Endothelial cell of umbilical vein (primary cell): ENCODE data around the gene UBE2S. TPM values are rescaled to one million over a fixed set of nuclear protein-coding genes. Genes with fewer than 3 reads are reported as not detected.
"Not testable (repeated sequence)": the region's sequence is repeated elsewhere in the genome, so short reads cannot be mapped to it uniquely, and the experiment has no call there.

Experiments used
- BruUV-seq: library from RNA; stranded (reverse); fragments of 400-500 nt; replicated peaks from 2 replicates; lab custom pipeline; 2021; lab: Mats Ljungman, UMichigan
- CTCF ChIA-PET: fragments of 300-600, 350-600 bp; sonication (Branson Sonifier 250); formaldehyde crosslinking; loops from one replicate; lab custom pipeline; 2021; ENCODE audit warnings: antibody characterized with exemption, inconsistent platforms; lab: Charles Lee
- POLR2A ChIA-PET: fragments of 300-600, 350-600 bp; sonication (Branson Sonifier 250); formaldehyde crosslinking; loops from one replicate; lab custom pipeline; 2021; ENCODE audit warnings: antibody characterized with exemption, inconsistent platforms; lab: Charles Lee
- DNase-seq: peaks from one replicate; pipeline ENCODE4 v3.0.0-alpha.2; 2011; ENCODE audit warnings: low read depth, low spot score
- FAIRE-seq: peaks from 2 replicates; lab custom pipeline; 2011; peaks lifted over from hg19 to GRCh38; lab: Jason Lieb, UNC
- H2AFZ ChIP-seq: 2 replicates; pipeline ENCODE4 v1.6.0; 2012; ENCODE audit warnings: low read depth, low read length, control low read depth, inconsistent platforms
- H3K27ac ChIP-seq: 2 replicates; pipeline ENCODE4 v1.5.1; 2011; ENCODE audit warnings: low read depth, mild to moderate bottlenecking, control low read depth, low read length, moderate library complexity; ENCODE audit not compliant: insufficient read depth
- H3K27me3 ChIP-seq, 2 experiments: 2 replicates each; pipeline versions ENCODE4 v1.6.0 to v1.6.1; 2011; ENCODE audit warnings: low read length in 2 of 2, mixed read lengths in 1 of 2; ENCODE audit not compliant: control insufficient read depth in 2 of 2, insufficient read depth in 2 of 2
- H3K36me3 ChIP-seq, 2 experiments: 2 replicates in 1 of 2; 3 replicates in 1 of 2; pipeline ENCODE4 v1.5.1; 2011; ENCODE audit warnings: low read length in 2 of 2, mild to moderate bottlenecking in 1 of 2, moderate library complexity in 1 of 2; ENCODE audit not compliant: control insufficient read depth in 2 of 2, insufficient read depth in 2 of 2; ENCODE audit errors: extremely low read depth in 1 of 2
- H3K4me1 ChIP-seq: 3 replicates; pipeline ENCODE4 v1.5.1; 2011; ENCODE audit warnings: mild to moderate bottlenecking, low read length; ENCODE audit not compliant: control insufficient read depth, insufficient read depth; ENCODE audit errors: extremely low read depth
- H3K4me2 ChIP-seq: 2 replicates; pipeline ENCODE4 v1.6.1; 2011; ENCODE audit warnings: low read length, control low read depth, mixed read lengths; ENCODE audit not compliant: insufficient read depth
- H3K4me3 ChIP-seq, 3 experiments: fragments of 200-600 bp in 1 of 3; sonication (generic), shearing (Covaris generic) in 1 of 3; replicated peaks in 1 of 3; 2 replicates each; pipeline ENCODE4 v1.5.1; 2011 to 2016; ENCODE audit warnings: control low read depth in 3 of 3, low read length in 3 of 3, mild to moderate bottlenecking in 2 of 3, inconsistent platforms in 1 of 3, low read depth in 1 of 3, moderate library complexity in 1 of 3; ENCODE audit not compliant: insufficient read depth in 1 of 3
- H3K79me2 ChIP-seq: 2 replicates; pipeline ENCODE4 v1.6.0; 2012; ENCODE audit warnings: low read length, inconsistent platforms; ENCODE audit not compliant: control insufficient read depth, insufficient read depth
- H3K9ac ChIP-seq: replicated peaks from 2 replicates; pipeline ENCODE3; 2011; ENCODE audit warnings: low read length, control low read depth; ENCODE audit not compliant: insufficient read depth; ENCODE audit errors: extremely low read depth
- H3K9me1 ChIP-seq: replicated peaks from 3 replicates; pipeline ENCODE4 v1.6.0; 2011; ENCODE audit warnings: mild to moderate bottlenecking, low read length; ENCODE audit not compliant: control insufficient read depth, insufficient read depth; ENCODE audit errors: extremely low read depth
- H3K9me3 ChIP-seq: replicated peaks from 2 replicates; pipeline ENCODE4 v1.5.1; 2012; ENCODE audit warnings: low read length, inconsistent platforms; ENCODE audit not compliant: control insufficient read depth, insufficient read depth
- H4K20me1 ChIP-seq: replicated peaks from 2 replicates; pipeline ENCODE3; 2011; ENCODE audit warnings: mild to moderate bottlenecking, low read length; ENCODE audit not compliant: control insufficient read depth, insufficient read depth; ENCODE audit errors: extremely low read depth
- CTCF ChIP-seq, 2 donors: IDR thresholded peaks; 1 replicate in 1 of 2; 2 replicates in 1 of 2; pipeline ENCODE4 v1.5.1; 2011; ENCODE audit warnings: low read length in 2 of 2, mild to moderate bottlenecking in 2 of 2, moderate library complexity in 2 of 2, control low read depth in 1 of 2, inconsistent platforms in 1 of 2, low read depth in 1 of 2; ENCODE audit not compliant: insufficient read depth in 1 of 2; ENCODE audit errors: extremely low read depth in 1 of 2
- EZH2 ChIP-seq: IDR thresholded peaks from 2 replicates; pipeline ENCODE4 v1.6.1; 2012; ENCODE audit warnings: borderline replicate concordance, low read depth, mild to moderate bottlenecking, moderate library complexity, low read length, inconsistent platforms; ENCODE audit not compliant: severe bottlenecking
- FOS ChIP-seq: IDR thresholded peaks from 2 replicates; pipeline ENCODE4 v1.6.1; 2011; ENCODE audit warnings: mild to moderate bottlenecking, low read length, moderate library complexity, borderline replicate concordance; ENCODE audit not compliant: insufficient read depth
- GATA2 ChIP-seq: IDR thresholded peaks from 2 replicates; pipeline ENCODE4 v1.7.0; 2011; ENCODE audit warnings: low read depth, mild to moderate bottlenecking, moderate library complexity, mixed read lengths, low read length; ENCODE audit not compliant: insufficient read length, insufficient read depth
- JUN ChIP-seq: IDR thresholded peaks from 2 replicates; pipeline ENCODE4 v1.6.1; 2011; ENCODE audit warnings: borderline replicate concordance, low read depth; ENCODE audit not compliant: insufficient read length, insufficient read depth
- MYC ChIP-seq: IDR thresholded peaks from one replicate; pipeline ENCODE4 v1.6.1; 2011; ENCODE audit warnings: mild to moderate bottlenecking, low read depth, low read length
- POLR2A ChIP-seq: IDR thresholded peaks from 2 replicates; pipeline ENCODE4 v1.6.1; 2012; ENCODE audit warnings: low read depth, mild to moderate bottlenecking, control low read depth, low read length
- POLR2AphosphoS5 ChIP-seq: IDR thresholded peaks from 2 replicates; pipeline ENCODE4 v1.6.1; 2012; ENCODE audit warnings: low read depth, mild to moderate bottlenecking, control low read depth, low read length, moderate library complexity; ENCODE audit not compliant: insufficient read depth
- dilution Hi-C: fragments of 300-500 bp; cut with MboI; formaldehyde crosslinking; loops from one replicate; pipeline ENCODE4 v1.15.0; 2019; ENCODE audit warnings: low sequenced_read_pairs; ENCODE audit not compliant: extremely low pct_ligation_motif_present
- intact Hi-C: fragments of 100-400 bp; cut with micrococcal nuclease; formaldehyde crosslinking; loops from one replicate; pipeline ENCODE4 v1.10.0; 2022
- polyA plus RNA-seq, 4 experiments: library from polyadenylated mRNA; depleted of rRNA in 3 of 4; stranded (reverse) in 3 of 4; unstranded in 1 of 4; fragments of >200 nt; gene quantifications; 2 replicates each; pipeline versions ENCODE4 v1.2.1 to v1.2.3, GENCODE V29; 2011 to 2012; ENCODE audit warnings: missing spikeins in 1 of 4
- total RNA-seq: library from RNA; stranded (reverse); gene quantifications from 2 replicates; pipeline ENCODE4 v1.2.3, GENCODE V29; 2021
- TF ChIP-seq, protein P1 (sequence below): IDR thresholded peaks from 2 replicates; pipeline ENCODE4 v1.6.1; 2011; ENCODE audit not compliant: insufficient read depth, insufficient read length

The UBE2S gene
- total and polyA plus RNA-seq, 2 donors (not counting 3 experiments of a cell fraction or from before 2014, with no cell fraction given): 183 to 257 TPM

- H3K79me2 ChIP-seq: no peaks in the 10 kb centered on the region
- CTCF ChIA-PET: interaction anchor here (0.8 kb wide), 1 partner anchor 55 kb away, joined by 3 read pairs; no protein-coding TSS in a partner anchor
- H3K4me2 ChIP-seq: no peak overlapping the region
- no peaks in the 10 kb centered on the region for H4K20me1 ChIP-seq
- no peak overlapping the region for H2AFZ ChIP-seq
- FAIRE-seq (no peak), DNase-seq (no peak)
- H3K9ac ChIP-seq: no peak overlapping the region
- H3K27me3 ChIP-seq: peaks cover 27% of the 10 kb centered on the region in 2 experiments
- H3K9me1 ChIP-seq: no peaks in the 10 kb centered on the region
- H3K4me3 ChIP-seq: no peak overlapping the region
- no peaks in the 10 kb centered on the region for H3K36me3 ChIP-seq
- no peaks in the 10 kb centered on the region for H3K9me3 ChIP-seq
- POLR2A ChIA-PET: no interaction called here
- no peak overlapping the region for H3K27ac ChIP-seq
- no peaks in the 10 kb centered on the region for H3K4me1 ChIP-seq
- intact Hi-C loops (no loop called here), dilution Hi-C loops (no loop called here)
- no TSS peak for BruUV-seq
- TF ChIP-seq GATA2 (no peak), MYC (no peak), POLR2A (no peak), POLR2AphosphoS5 (no peak), JUN (no peak), FOS (no peak), EZH2 (no peak), CTCF (IDR thresholded peaks at IDR 0.05; ENCODE audit: extremely low read depth in 1 of 2, insufficient read depth in 1 of 2, low read depth in 1 of 2, low read length in 2 of 2) (no peak)
- TF ChIP-seq, protein P1, sequence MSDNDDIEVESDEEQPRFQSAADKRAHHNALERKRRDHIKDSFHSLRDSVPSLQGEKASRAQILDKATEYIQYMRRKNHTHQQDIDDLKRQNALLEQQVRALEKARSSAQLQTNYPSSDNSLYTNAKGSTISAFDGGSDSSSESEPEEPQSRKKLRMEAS: no peak
These were observed 41.9 kb upstream of the UBE2S start for GRCh38 chr19:55449469-55449868.

GRCh38 chr19:55448175-55448490, 40.5 kb upstream of the UBE2S start:
- H3K4me3 ChIP-seq, H3K36me3 ChIP-seq, H3K4me2 ChIP-seq, H3K79me2 ChIP-seq, H3K9me1 ChIP-seq, H3K27ac ChIP-seq, H3K9me3 ChIP-seq, CTCF ChIA-PET, FAIRE-seq, intact Hi-C loops, POLR2A ChIA-PET, H4K20me1 ChIP-seq, H2AFZ ChIP-seq, BruUV-seq, dilution Hi-C loops, H3K9ac ChIP-seq, H3K4me1 ChIP-seq, DNase-seq: not testable (repeated sequence)
- peaks cover 38% of the 10 kb centered on the region in 2 experiments for H3K27me3 ChIP-seq
